Left lobe of liver (tissue), 2 donors: Measurements from ENCODE around the gene RNF32. TPM values are rescaled to one million over a fixed set of nuclear protein-coding genes. Genes with fewer than 3 reads are reported as not detected.

Experiments
- ATAC-seq: fragments of 200-7000 bp; cut with Tn5 transposase; one replicate; pipeline ENCODE4 v1.9.1; 2020; ENCODE audit warnings: mild to moderate bottlenecking, moderate library complexity
- DNase-seq: peaks from one replicate; pipeline ENCODE4 v3.0.0-alpha.2; 2020; ENCODE audit warnings: low spot score
- total RNA-seq: library from RNA; stranded (reverse); gene quantifications from one replicate; pipeline ENCODE4 v1.2.1, GENCODE V29; 2021
- donor health status: DM: no; HTN: no; CAD: no; lungs with moderate emphysema.
- donor health status: DM: no; HTN: yes; CAD: no.

Gene RNF32
- 1.0 TPM for total RNA-seq

GRCh38 chr7:156640257-156640948 lies at the start of gene RNF32:
RNF32 (plus strand) TSS chr7:156640774; CDS start chr7:156643878, 3,104 bp downstream.
- DNase-seq, result peak; percentile 97

GRCh38 chr7:156592155-156592884 lies 48.3 kb upstream of the RNF32 start:
- ATAC-seq (no peak), DNase-seq (no peak)

More at GRCh38 chr7:156640257-156640948, at the start of gene RNF32:
- ATAC-seq, result peak; percentile 94

GRCh38 chr7:156594283-156595080 lies 46.1 kb upstream of the RNF32 start:
- ATAC-seq (peak; percentile 45), DNase-seq (no peak)

- no peak for DNase-seq
- no peak for ATAC-seq
These were observed 40.1 kb upstream of the RNF32 start for GRCh38 chr7:156600496-156600895.

- ATAC-seq, result no peak
- DNase-seq, result no peak
These were observed 38.3 kb upstream of the RNF32 start for GRCh38 chr7:156602283-156602682.

- no peak for DNase-seq
These were observed 37.6 kb upstream of the RNF32 start for GRCh38 chr7:156603011-156603410.

GRCh38 chr7:156603629-156604028 lies 36.9 kb upstream of the RNF32 start:
- no peak for ATAC-seq
- DNase-seq, result no peak

More at GRCh38 chr7:156603011-156603410, 37.6 kb upstream of the RNF32 start:
- ATAC-seq, result no peak

- ATAC-seq (no peak), DNase-seq (no peak)
These were observed 36.3 kb upstream of the RNF32 start for GRCh38 chr7:156604311-156604710.

GRCh38 chr7:156604836-156605695 lies 35.5 kb upstream of the RNF32 start:
- ATAC-seq, result no peak
- DNase-seq, result no peak

GRCh38 chr7:156606135-156606534 lies 34.4 kb upstream of the RNF32 start:
- ATAC-seq (peak; percentile 75), DNase-seq (peak; percentile 66)

GRCh38 chr7:156606691-156607331 lies 33.8 kb upstream of the RNF32 start:
- DNase-seq (no peak), ATAC-seq (no peak)

GRCh38 chr7:156607332-156608172 lies 33.0 kb upstream of the RNF32 start:
- peak; percentile 9 for ATAC-seq
- no peak for DNase-seq

- DNase-seq, result no peak
- peak; percentile 16 for ATAC-seq
These were observed 32.4 kb upstream of the RNF32 start for GRCh38 chr7:156608173-156608478.

- ATAC-seq (peak; percentile 75), DNase-seq (peak; percentile 68)
These were observed 31.3 kb upstream of the RNF32 start for GRCh38 chr7:156609010-156609877.

- DNase-seq (no peak), ATAC-seq (no peak)
These were observed 30.4 kb upstream of the RNF32 start for GRCh38 chr7:156610130-156610529.

- ATAC-seq (no peak), DNase-seq (no peak)
These were observed 30.0 kb upstream of the RNF32 start for GRCh38 chr7:156610601-156611000.

GRCh38 chr7:156611014-156612010 lies 29.3 kb upstream of the RNF32 start:
- peak; percentile 24 for ATAC-seq

More at GRCh38 chr7:156611014-156612010, 29.3 kb upstream of the RNF32 start:
- no peak for DNase-seq
